WTC11 (cell line): ENCODE data around the gene KCNQ2. TPM values are rescaled to one million over a fixed set of nuclear protein-coding genes. Genes with fewer than 3 reads are reported as not detected.

ENCODE experiments used
- ATAC-seq: fragments of 200-7000 bp; cut with Tn5 transposase; 2 replicates; pipeline ENCODE4 v1.10.0; 2021; ENCODE audit warnings: mild to moderate bottlenecking, moderate library complexity
- CTCF ChIA-PET: fragments of 300-600 bp; sonication (Branson Sonifier 250); formaldehyde crosslinking; loops from one replicate; lab custom pipeline; 2021; ENCODE audit warnings: antibody characterized with exemption; lab: Charles Lee
- POLR2A ChIA-PET: fragments of 350-600 bp; sonication (Branson Sonifier 250); formaldehyde crosslinking; loops from one replicate; lab custom pipeline; 2021; ENCODE audit warnings: antibody characterized with exemption; lab: Charles Lee
- DNase-seq: peaks from one replicate; pipeline ENCODE4 v3.0.0; 2021; ENCODE audit warnings: low spot score
- H3K27ac Mint-ChIP-seq: 2 replicates; pipeline ENCODE4 v1.8.0; 2021; ENCODE audit warnings: mixed read lengths
- H3K27me3 Mint-ChIP-seq: 2 replicates; pipeline ENCODE4 v1.8.0; 2021; ENCODE audit warnings: low read depth, mild to moderate bottlenecking, moderate library complexity, mixed read lengths
- H3K36me3 Mint-ChIP-seq: 2 replicates; pipeline ENCODE4 v1.8.0; 2021; ENCODE audit warnings: mixed read lengths
- H3K4me1 Mint-ChIP-seq: 2 replicates; pipeline ENCODE4 v1.8.0; 2022; ENCODE audit warnings: mixed read lengths
- H3K4me3 Mint-ChIP-seq: 2 replicates; pipeline ENCODE4 v1.8.0; 2021; ENCODE audit warnings: mild to moderate bottlenecking, moderate library complexity, mixed read lengths
- H3K9me3 Mint-ChIP-seq: 2 replicates; pipeline ENCODE4 v1.8.0; 2021; ENCODE audit warnings: mixed read lengths
- AR ChIP-seq: fragments of 250-450 bp; sonication (Bioruptor Pico); IDR thresholded peaks from 2 replicates; pipeline ENCODE4 v1.9.0; 2021; ENCODE audit warnings: mild to moderate bottlenecking
- ATF1 ChIP-seq: sonication (generic); formaldehyde crosslinking; IDR thresholded peaks from 2 replicates; pipeline ENCODE4 v1.8.1; 2023; ENCODE audit warnings: mild to moderate bottlenecking, moderate library complexity, missing genetic modification reagents
- ATF6 ChIP-seq: sonication (generic); formaldehyde crosslinking; IDR thresholded peaks from 2 replicates; pipeline ENCODE4 v1.8.1; 2023; ENCODE audit warnings: mild to moderate bottlenecking, missing genetic modification reagents
- GRHL2 ChIP-seq: fragments of 250-450 bp; sonication (Bioruptor Pico); IDR thresholded peaks from 2 replicates; pipeline ENCODE4 v1.8.0; 2022; ENCODE audit warnings: mild to moderate bottlenecking, moderate library complexity; ENCODE audit not compliant: insufficient replicate concordance, severe bottlenecking
- HMGA2 ChIP-seq: fragments of 250-450 bp; sonication (Bioruptor Pico); IDR thresholded peaks from 2 replicates; pipeline ENCODE4 v1.4.0; 2021; ENCODE audit warnings: mild to moderate bottlenecking, moderate library complexity
- IRF2 ChIP-seq: sonication (generic); formaldehyde crosslinking; IDR thresholded peaks from 2 replicates; pipeline ENCODE4 v1.8.0; 2022; ENCODE audit warnings: low read depth, missing genetic modification reagents, borderline replicate concordance
- JUN ChIP-seq: sonication (generic); formaldehyde crosslinking; IDR thresholded peaks from 2 replicates; pipeline ENCODE4 v1.8.0; 2023; ENCODE audit warnings: mild to moderate bottlenecking, missing genetic modification reagents
- NFATC4 ChIP-seq: fragments of 250-450 bp; sonication (Bioruptor Pico); IDR thresholded peaks from 2 replicates; pipeline ENCODE4 v1.9.0; 2021; ENCODE audit warnings: mild to moderate bottlenecking
- NFYB ChIP-seq: sonication (generic); formaldehyde crosslinking; conservative IDR thresholded peaks from 2 replicates; pipeline ENCODE4 v1.8.0; 2022; ENCODE audit warnings: low read depth, missing genetic modification reagents
- NR1H2 ChIP-seq: sonication (generic); formaldehyde crosslinking; IDR thresholded peaks from 2 replicates; pipeline ENCODE4 v1.9.0; 2021; ENCODE audit warnings: mild to moderate bottlenecking, moderate library complexity, missing genetic modification reagents
- SMAD3 ChIP-seq: sonication (generic); formaldehyde crosslinking; IDR thresholded peaks from 2 replicates; pipeline ENCODE4 v1.8.0; 2022; ENCODE audit warnings: missing genetic modification reagents, mild to moderate bottlenecking, borderline replicate concordance
- SOX15 ChIP-seq: fragments of 250-450 bp; sonication (Bioruptor Pico); IDR thresholded peaks from 2 replicates; pipeline ENCODE4 v1.9.0; 2021; ENCODE audit warnings: mild to moderate bottlenecking
- STAT6 ChIP-seq: sonication (generic); formaldehyde crosslinking; conservative IDR thresholded peaks from 2 replicates; pipeline ENCODE4 v1.8.1; 2023; ENCODE audit warnings: mild to moderate bottlenecking, low read depth, missing genetic modification reagents, moderate library complexity
- TEAD1 ChIP-seq: sonication (generic); formaldehyde crosslinking; IDR thresholded peaks from 2 replicates; pipeline ENCODE4 v1.8.0; 2022; ENCODE audit warnings: mild to moderate bottlenecking, missing genetic modification reagents
- TP53 ChIP-seq: sonication (generic); formaldehyde crosslinking; IDR thresholded peaks from 2 replicates; pipeline ENCODE4 v1.8.1; 2023; ENCODE audit warnings: mild to moderate bottlenecking, missing genetic modification reagents
- ZMAT4 ChIP-seq: fragments of 250-450 bp; sonication (Bioruptor Pico); IDR thresholded peaks from 2 replicates; pipeline ENCODE4 v1.9.0; 2021; ENCODE audit warnings: mild to moderate bottlenecking
- ZNF138 ChIP-seq: sonication (generic); formaldehyde crosslinking; conservative IDR thresholded peaks from 2 replicates; pipeline ENCODE4 v1.8.1; 2022; ENCODE audit warnings: mild to moderate bottlenecking, moderate library complexity, missing genetic modification reagents
- ZNF219 ChIP-seq: sonication (generic); formaldehyde crosslinking; IDR thresholded peaks from 2 replicates; pipeline ENCODE4 v1.8.0; 2023; ENCODE audit warnings: missing genetic modification reagents, mild to moderate bottlenecking, borderline replicate concordance
- ZNF232 ChIP-seq: sonication (generic); formaldehyde crosslinking; IDR thresholded peaks from 2 replicates; pipeline ENCODE4 v1.8.0; 2022; ENCODE audit warnings: mild to moderate bottlenecking, missing genetic modification reagents
- ZNF317 ChIP-seq: sonication (generic); formaldehyde crosslinking; IDR thresholded peaks from 2 replicates; pipeline ENCODE4 v1.8.1; 2023; ENCODE audit warnings: low read depth, mild to moderate bottlenecking, moderate library complexity, missing genetic modification reagents, borderline replicate concordance
- ZNF416 ChIP-seq: fragments of 250-450 bp; sonication (Bioruptor Pico); IDR thresholded peaks from 2 replicates; pipeline ENCODE4 v1.9.0; 2021; ENCODE audit warnings: mild to moderate bottlenecking, inconsistent platforms
- ZNF423 ChIP-seq: fragments of 250-450 bp; sonication (Bioruptor Pico); IDR thresholded peaks from 2 replicates; pipeline ENCODE4 v2.1.2; 2022; ENCODE audit warnings: mild to moderate bottlenecking, moderate library complexity
- total RNA-seq: library from RNA; stranded (reverse); gene quantifications from 3 replicates; pipeline ENCODE4 v1.2.3, GENCODE V29; 2021

The KCNQ2 gene
- total RNA-seq, 1 experiment from 2014 or later: 99.8 TPM

- TF ChIP-seq TEAD1: no peak
- TF ChIP-seq ZNF416 (CRISPR knock-in tag): no peak
- no peak for TF ChIP-seq ZMAT4 (CRISPR knock-in tag)
- TF ChIP-seq NFATC4 (CRISPR knock-in tag): no peak
- TF ChIP-seq HMGA2: no peak
- no peak for TF ChIP-seq AR (CRISPR knock-in tag)
- no peak for TF ChIP-seq GRHL2 (CRISPR knock-in tag)
- no peak for TF ChIP-seq ATF6 (CRISPR knock-in tag)
- TF ChIP-seq ATF1 (CRISPR knock-in tag): no peak
- TF ChIP-seq ZNF219 (CRISPR knock-in tag): no peak
- no peak for TF ChIP-seq TP53 (CRISPR knock-in tag)
Observed at GRCh38 chr20:63422653-63423052, 49.8 kb downstream of the KCNQ2 start (continued).

GRCh38 chr20:63421913-63422312, 50.5 kb downstream of the KCNQ2 start:
- ATAC-seq (no peak), DNase-seq (no peak)
- POLR2A ChIA-PET: no interaction called here
- Mint-ChIP-seq H3K27me3 (no peaks in the 10 kb centered on the region), H3K9me3 (peaks cover 5% of the 10 kb centered on the region), H3K36me3 (peaks cover 15% of the 10 kb centered on the region), H3K27ac (no peak overlapping the region), H3K4me1 (peaks cover 6% of the 10 kb centered on the region), H3K4me3 (no peak overlapping the region)
- TF ChIP-seq IRF2 (CRISPR knock-in tag) (no peak), NR1H2 (CRISPR knock-in tag) (no peak), JUN (CRISPR knock-in tag) (no peak), ZNF317 (no peak), NFYB (CRISPR knock-in tag) (no peak), STAT6 (no peak), SMAD3 (CRISPR knock-in tag) (no peak), TP53 (CRISPR knock-in tag) (no peak), SOX15 (no peak), ZNF423 (CRISPR knock-in tag) (no peak), ZNF232 (CRISPR knock-in tag) (no peak), ZNF138 (no peak)
- CTCF ChIA-PET: interaction anchor here (0.6 to 1.2 kb wide), 2 partner anchors 40 to 47 kb away, joined by 3 to 4 read pairs; no protein-coding TSS in a partner anchor
